SK-N-SH (cell line): Measurements from ENCODE around the gene RBM19. TPM values are rescaled to one million over a fixed set of nuclear protein-coding genes. Genes with fewer than 3 reads are reported as not detected.

Experiments used
- CTCF ChIA-PET: fragments of 300-600, 350-600 bp; formaldehyde crosslinking; extraction: SDS; loops from one replicate; lab custom pipeline; 2021; lab: Yijun Ruan, JAX
- POLR2A ChIA-PET: fragments of 350-600 bp; sonication (Branson Sonifier 250); formaldehyde crosslinking; extraction: SDS; loops from one replicate; lab custom pipeline; 2020; ENCODE audit warnings: antibody characterized with exemption, inconsistent platforms; lab: Yijun Ruan, JAX
- DNase-seq: peaks from one replicate; pipeline ENCODE4 v3.0.0; 2012
- H2AFZ ChIP-seq: fragments of 200-600 bp; sonication (generic); 2 replicates; pipeline ENCODE4 v1.8.1; 2016; ENCODE audit warnings: antibody characterized with exemption, mild to moderate bottlenecking, low read depth
- H3F3A ChIP-seq: fragments of 200-600 bp; sonication (generic); replicated peaks from 2 replicates; pipeline ENCODE3; 2016; ENCODE audit warnings: antibody characterized with exemption, mild to moderate bottlenecking; ENCODE audit not compliant: insufficient read depth
- H3K27ac ChIP-seq, 2 experiments: fragments of 200-500 bp in 1 of 2; fragments of 200-600 bp in 1 of 2; sonication (Bioruptor generic) in 1 of 2; sonication (generic), shearing (Covaris generic) in 1 of 2; 2 replicates each; pipeline versions ENCODE4 v1.5.1 to v1.6.1; 2014 to 2016; ENCODE audit warnings: low read depth in 2 of 2, inconsistent platforms in 1 of 2, low read length in 1 of 2, mild to moderate bottlenecking in 1 of 2, mixed read lengths in 1 of 2
- H3K27me3 ChIP-seq: fragments of 200-600 bp; sonication (generic), shearing (Covaris generic); 2 replicates; pipeline ENCODE4 v1.6.1; 2016; ENCODE audit warnings: mixed run types; ENCODE audit not compliant: insufficient read depth
- H3K36me3 ChIP-seq, 2 experiments: fragments of 200-500 bp in 1 of 2; fragments of 200-600 bp in 1 of 2; sonication (Bioruptor generic) in 1 of 2; sonication (generic) in 1 of 2; replicated peaks in 1 of 2; 2 replicates each; pipeline versions ENCODE3 to v1.5.1; 2014 to 2016; ENCODE audit warnings: low read length in 1 of 2, mild to moderate bottlenecking in 1 of 2; ENCODE audit not compliant: insufficient read depth in 2 of 2, control insufficient read depth in 1 of 2
- H3K4me1 ChIP-seq, 2 experiments: fragments of 200-500 bp in 1 of 2; fragments of 200-600 bp in 1 of 2; sonication (Bioruptor generic) in 1 of 2; sonication (generic), shearing (Covaris generic) in 1 of 2; 2 replicates each; pipeline versions ENCODE4 v1.5.1 to v1.6.1; 2014 to 2016; ENCODE audit warnings: low read depth in 1 of 2, low read length in 1 of 2, mixed run types in 1 of 2; ENCODE audit not compliant: insufficient read depth in 2 of 2, control insufficient read depth in 1 of 2
- H3K4me2 ChIP-seq: fragments of 200-600 bp; sonication (generic), shearing (Covaris generic); 2 replicates; pipeline ENCODE4 v1.6.1; 2017; ENCODE audit warnings: mixed run types
- H3K4me3 ChIP-seq, 2 experiments: fragments of 200-500 bp in 1 of 2; fragments of 200-600 bp in 1 of 2; sonication (Bioruptor generic) in 1 of 2; sonication (generic), shearing (Covaris generic) in 1 of 2; 2 replicates each; pipeline versions ENCODE4 v1.5.1 to v1.8.1; 2014 to 2016; ENCODE audit warnings: low read depth in 2 of 2, inconsistent platforms in 1 of 2, low read length in 1 of 2, mild to moderate bottlenecking in 1 of 2, mixed read lengths in 1 of 2, moderate library complexity in 1 of 2
- H3K79me2 ChIP-seq: fragments of 200-600 bp; sonication (generic); 2 replicates; pipeline ENCODE4 v1.8.1; 2017; ENCODE audit warnings: mild to moderate bottlenecking; ENCODE audit not compliant: insufficient read depth
- H3K9ac ChIP-seq: fragments of 200-600 bp; sonication (generic); 2 replicates; pipeline ENCODE4 v1.6.1; 2017; ENCODE audit warnings: mixed run types
- H3K9me2 ChIP-seq: fragments of 200-600 bp; sonication (generic); 2 replicates; pipeline ENCODE4 v1.6.1; 2017; ENCODE audit warnings: mixed run types
- H3K9me3 ChIP-seq: fragments of 200-600 bp; sonication (generic); 2 replicates; pipeline ENCODE4 v1.6.1; 2017; ENCODE audit warnings: mixed run types, mild to moderate bottlenecking, moderate library complexity
- H4K20me1 ChIP-seq: fragments of 200-600 bp; sonication (generic); 2 replicates; pipeline ENCODE4 v1.6.1; 2017; ENCODE audit warnings: mild to moderate bottlenecking, mixed run types; ENCODE audit not compliant: insufficient read depth
- EP300 ChIP-seq, 2 experiments: IDR thresholded peaks; 2 replicates each; pipeline versions ENCODE4 v1.4.0 to v1.6.1; 2012; ENCODE audit warnings: borderline replicate concordance in 1 of 2, low read depth in 1 of 2, low read length in 1 of 2
- EZH2phosphoT487 ChIP-seq: fragments of 200-600 bp; sonication (generic); IDR thresholded peaks from 2 replicates; pipeline ENCODE4 v1.6.1; 2017; ENCODE audit warnings: low read depth, mixed run types, mild to moderate bottlenecking, antibody characterized with exemption, moderate library complexity, borderline replicate concordance
- MXI1 ChIP-seq: IDR thresholded peaks from 2 replicates; pipeline ENCODE4 v1.6.1; 2012; ENCODE audit warnings: mild to moderate bottlenecking, low read depth, low read length, improper control_type of control experiment
- RAD21 ChIP-seq: IDR thresholded peaks from 2 replicates; pipeline ENCODE4 v1.6.1; 2012; ENCODE audit warnings: mild to moderate bottlenecking, low read length
- SIN3A ChIP-seq: IDR thresholded peaks from 2 replicates; pipeline ENCODE4 v1.6.1; 2012; ENCODE audit warnings: low read depth, mild to moderate bottlenecking, low read length, moderate library complexity, borderline replicate concordance
- TAF1 ChIP-seq: IDR thresholded peaks from 2 replicates; pipeline ENCODE4 v1.6.1; 2012; ENCODE audit warnings: low read depth, mild to moderate bottlenecking, low read length, moderate library complexity, borderline replicate concordance
- TCF12 ChIP-seq: IDR thresholded peaks from 2 replicates; pipeline ENCODE4 v1.4.0; 2012
- YY1 ChIP-seq: IDR thresholded peaks from 2 replicates; pipeline ENCODE4 v1.4.0; 2012; ENCODE audit warnings: low read depth, mild to moderate bottlenecking
- WGBS: methylation state at CpG from one replicate; pipeline ENCODE4 v1.1.6; 2017; ENCODE audit warnings: low lambda C conversion rate; 5-methylcytosine and 5-hydroxymethylcytosine counted together
- polyA plus RNA-seq, 3 experiments: library from polyadenylated mRNA; depleted of rRNA; stranded (reverse); fragments of >200 nt; gene quantifications; 2 replicates each; pipeline ENCODE4 v1.2.3, GENCODE V29; 2012
- TF ChIP-seq, protein P1 (sequence below): IDR thresholded peaks from 2 replicates; pipeline ENCODE4 v1.4.0; 2012; ENCODE audit warnings: low read depth, borderline replicate concordance
- TF ChIP-seq, protein P2 (sequence below): fragments of 200-600 bp; sonication (generic); IDR thresholded peaks from 2 replicates; pipeline ENCODE4 v1.6.1; 2017; ENCODE audit warnings: antibody characterized with exemption, mild to moderate bottlenecking, moderate library complexity
- TF ChIP-seq, protein P3 (sequence below): fragments of 150-350 bp; IDR thresholded peaks from 2 replicates; pipeline ENCODE4 v1.6.1; 2016; ENCODE audit warnings: mild to moderate bottlenecking, low read depth, low read length
- TF ChIP-seq, protein P4 (sequence below): fragments of 150-350 bp; IDR thresholded peaks from 2 replicates; pipeline ENCODE4 v1.6.1; 2017; ENCODE audit warnings: antibody characterized with exemption, low read length, low read depth, borderline replicate concordance
- TF ChIP-seq, protein P5 (sequence below): IDR thresholded peaks from 2 replicates; pipeline ENCODE4; 2012

Gene RBM19
- polyA plus RNA-seq, 1 of the 3 experiments (the other 2 are of a cell fraction): 16.6 TPM

DNA sequence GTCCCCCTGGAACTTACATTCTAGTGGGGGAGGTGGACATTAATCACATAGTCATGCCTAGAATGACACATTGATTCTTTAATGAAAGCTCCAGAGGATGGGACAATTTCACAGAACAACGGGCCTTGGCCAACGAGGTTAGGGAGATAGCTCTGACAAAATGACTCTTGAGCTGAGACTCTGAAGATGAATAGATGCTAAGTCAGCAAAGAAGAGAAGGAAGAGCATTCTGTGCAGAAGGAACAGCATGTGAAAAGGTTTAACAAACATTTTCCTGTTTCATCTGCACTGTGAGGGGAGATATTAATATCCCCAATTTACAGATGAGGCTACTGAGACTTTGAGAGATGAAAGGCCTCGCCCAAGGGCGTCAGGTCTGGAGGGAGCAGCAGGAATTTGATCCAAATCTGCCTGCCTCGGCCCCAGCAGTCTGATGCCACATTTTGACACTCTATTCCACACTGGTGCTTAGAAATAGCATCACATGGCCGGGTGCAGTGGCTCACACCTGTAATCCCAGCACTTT lies 193.6 kb downstream of the RBM19 start:
- no peaks in the 10 kb centered on the region for H3K9me3 ChIP-seq
- H3K27me3 ChIP-seq: no peaks in the 10 kb centered on the region; the same call in 1 of the 2 replicates
- no peak for DNase-seq
- H3K4me2 ChIP-seq: no peak overlapping the region
- CTCF ChIA-PET: no interaction called here
- no peaks in the 10 kb centered on the region for H3K9me2 ChIP-seq
- TF ChIP-seq, protein P1, sequence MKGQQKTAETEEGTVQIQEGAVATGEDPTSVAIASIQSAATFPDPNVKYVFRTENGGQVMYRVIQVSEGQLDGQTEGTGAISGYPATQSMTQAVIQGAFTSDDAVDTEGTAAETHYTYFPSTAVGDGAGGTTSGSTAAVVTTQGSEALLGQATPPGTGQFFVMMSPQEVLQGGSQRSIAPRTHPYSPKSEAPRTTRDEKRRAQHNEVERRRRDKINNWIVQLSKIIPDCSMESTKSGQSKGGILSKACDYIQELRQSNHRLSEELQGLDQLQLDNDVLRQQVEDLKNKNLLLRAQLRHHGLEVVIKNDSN: no peak
- TF ChIP-seq EZH2phosphoT487: no peak
- no peak for TF ChIP-seq TAF1
- no peak for TF ChIP-seq TCF12
- TF ChIP-seq MXI1: no peak
- TF ChIP-seq RAD21: no peak
- TF ChIP-seq EP300 (IDR thresholded peaks at IDR 0.05; ENCODE audit: borderline replicate concordance in 1 of 2, low read depth in 1 of 2, low read length in 1 of 2): no peak
- TF ChIP-seq, protein P2, sequence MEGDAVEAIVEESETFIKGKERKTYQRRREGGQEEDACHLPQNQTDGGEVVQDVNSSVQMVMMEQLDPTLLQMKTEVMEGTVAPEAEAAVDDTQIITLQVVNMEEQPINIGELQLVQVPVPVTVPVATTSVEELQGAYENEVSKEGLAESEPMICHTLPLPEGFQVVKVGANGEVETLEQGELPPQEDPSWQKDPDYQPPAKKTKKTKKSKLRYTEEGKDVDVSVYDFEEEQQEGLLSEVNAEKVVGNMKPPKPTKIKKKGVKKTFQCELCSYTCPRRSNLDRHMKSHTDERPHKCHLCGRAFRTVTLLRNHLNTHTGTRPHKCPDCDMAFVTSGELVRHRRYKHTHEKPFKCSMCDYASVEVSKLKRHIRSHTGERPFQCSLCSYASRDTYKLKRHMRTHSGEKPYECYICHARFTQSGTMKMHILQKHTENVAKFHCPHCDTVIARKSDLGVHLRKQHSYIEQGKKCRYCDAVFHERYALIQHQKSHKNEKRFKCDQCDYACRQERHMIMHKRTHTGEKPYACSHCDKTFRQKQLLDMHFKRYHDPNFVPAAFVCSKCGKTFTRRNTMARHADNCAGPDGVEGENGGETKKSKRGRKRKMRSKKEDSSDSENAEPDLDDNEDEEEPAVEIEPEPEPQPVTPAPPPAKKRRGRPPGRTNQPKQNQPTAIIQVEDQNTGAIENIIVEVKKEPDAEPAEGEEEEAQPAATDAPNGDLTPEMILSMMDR: no peak
- TF ChIP-seq, protein P3, sequence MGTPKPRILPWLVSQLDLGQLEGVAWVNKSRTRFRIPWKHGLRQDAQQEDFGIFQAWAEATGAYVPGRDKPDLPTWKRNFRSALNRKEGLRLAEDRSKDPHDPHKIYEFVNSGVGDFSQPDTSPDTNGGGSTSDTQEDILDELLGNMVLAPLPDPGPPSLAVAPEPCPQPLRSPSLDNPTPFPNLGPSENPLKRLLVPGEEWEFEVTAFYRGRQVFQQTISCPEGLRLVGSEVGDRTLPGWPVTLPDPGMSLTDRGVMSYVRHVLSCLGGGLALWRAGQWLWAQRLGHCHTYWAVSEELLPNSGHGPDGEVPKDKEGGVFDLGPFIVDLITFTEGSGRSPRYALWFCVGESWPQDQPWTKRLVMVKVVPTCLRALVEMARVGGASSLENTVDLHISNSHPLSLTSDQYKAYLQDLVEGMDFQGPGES: no peak
- no peak for TF ChIP-seq YY1
- TF ChIP-seq, protein P4, sequence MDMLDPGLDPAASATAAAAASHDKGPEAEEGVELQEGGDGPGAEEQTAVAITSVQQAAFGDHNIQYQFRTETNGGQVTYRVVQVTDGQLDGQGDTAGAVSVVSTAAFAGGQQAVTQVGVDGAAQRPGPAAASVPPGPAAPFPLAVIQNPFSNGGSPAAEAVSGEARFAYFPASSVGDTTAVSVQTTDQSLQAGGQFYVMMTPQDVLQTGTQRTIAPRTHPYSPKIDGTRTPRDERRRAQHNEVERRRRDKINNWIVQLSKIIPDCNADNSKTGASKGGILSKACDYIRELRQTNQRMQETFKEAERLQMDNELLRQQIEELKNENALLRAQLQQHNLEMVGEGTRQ: no peak
- TF ChIP-seq, protein P5, sequence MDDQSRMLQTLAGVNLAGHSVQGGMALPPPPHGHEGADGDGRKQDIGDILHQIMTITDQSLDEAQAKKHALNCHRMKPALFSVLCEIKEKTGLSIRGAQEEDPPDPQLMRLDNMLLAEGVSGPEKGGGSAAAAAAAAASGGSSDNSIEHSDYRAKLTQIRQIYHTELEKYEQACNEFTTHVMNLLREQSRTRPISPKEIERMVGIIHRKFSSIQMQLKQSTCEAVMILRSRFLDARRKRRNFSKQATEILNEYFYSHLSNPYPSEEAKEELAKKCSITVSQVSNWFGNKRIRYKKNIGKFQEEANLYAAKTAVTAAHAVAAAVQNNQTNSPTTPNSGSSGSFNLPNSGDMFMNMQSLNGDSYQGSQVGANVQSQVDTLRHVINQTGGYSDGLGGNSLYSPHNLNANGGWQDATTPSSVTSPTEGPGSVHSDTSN: no peak
- no peak for TF ChIP-seq SIN3A
- H2AFZ ChIP-seq: no peak overlapping the region
- no peaks in the 10 kb centered on the region for H3K4me1 ChIP-seq
- peak overlapping the region in 1 of 2 experiments; percentile 37; a peak in 2 of 4 replicates for H3K4me3 ChIP-seq
- H3K9ac ChIP-seq: peak overlapping the region; percentile 54; the same call in 1 of the 2 replicates
- 79% methylated on average over 6 of the region's 6 CpGs for whole genome bisulfite sequencing
- no peaks in the 10 kb centered on the region for H3K79me2 ChIP-seq
- POLR2A ChIA-PET: no interaction called here
- H3F3A ChIP-seq: peaks cover 4% of the 10 kb centered on the region
- H4K20me1 ChIP-seq: no peaks in the 10 kb centered on the region
- no peaks in the 10 kb centered on the region for H3K36me3 ChIP-seq
- H3K27ac ChIP-seq: no peak overlapping the region
